ENCODE data around the gene THOC1.

The THOC1 gene

DNA sequence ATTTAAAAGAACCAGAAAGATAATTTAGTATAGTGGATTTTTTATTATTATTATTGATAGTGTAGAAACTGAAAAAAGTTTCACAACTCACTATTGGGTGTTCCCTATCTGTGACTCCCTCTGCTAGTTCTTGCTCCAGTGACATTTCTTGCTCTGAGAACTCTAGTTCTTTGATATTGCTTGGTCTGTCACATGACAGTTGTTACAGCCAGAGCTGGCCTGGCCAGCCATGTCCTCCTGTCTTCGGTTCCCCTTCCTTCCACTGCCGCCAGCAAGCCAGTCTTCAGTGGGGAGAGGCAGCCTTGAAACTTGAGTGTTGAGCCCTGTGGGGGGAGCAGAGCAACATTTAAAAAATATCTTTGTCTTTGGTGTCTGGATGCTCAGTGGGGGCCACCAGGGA, 7.6 kb upstream of the THOC1 start:
- DNase-seq (ENCODE audit: low read depth in 1 of 2, low spot score in 1 of 2), result no peak

DNA sequence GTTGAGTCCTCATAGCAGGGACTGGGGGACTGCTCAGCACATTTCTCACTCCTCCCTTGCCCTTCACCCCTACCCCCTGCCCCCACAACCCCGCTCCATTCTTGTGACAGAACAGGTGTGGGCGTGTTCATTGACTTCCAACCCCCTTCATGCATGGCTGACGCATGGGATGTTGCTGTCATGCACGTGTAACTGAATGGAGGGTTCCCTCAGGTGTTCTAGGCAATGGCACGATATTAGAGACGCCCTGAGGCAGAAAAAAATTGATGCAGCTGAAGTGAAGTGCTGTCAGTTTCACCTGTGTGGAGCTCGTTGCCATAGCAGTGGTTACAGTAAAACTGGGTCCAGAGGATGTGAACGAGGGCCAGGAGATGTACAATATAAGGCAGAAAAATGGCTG, 6.5 kb upstream of the THOC1 start:
- no peak for DNase-seq (ENCODE audit: low read depth in 1 of 2, low spot score in 1 of 2)

DNA sequence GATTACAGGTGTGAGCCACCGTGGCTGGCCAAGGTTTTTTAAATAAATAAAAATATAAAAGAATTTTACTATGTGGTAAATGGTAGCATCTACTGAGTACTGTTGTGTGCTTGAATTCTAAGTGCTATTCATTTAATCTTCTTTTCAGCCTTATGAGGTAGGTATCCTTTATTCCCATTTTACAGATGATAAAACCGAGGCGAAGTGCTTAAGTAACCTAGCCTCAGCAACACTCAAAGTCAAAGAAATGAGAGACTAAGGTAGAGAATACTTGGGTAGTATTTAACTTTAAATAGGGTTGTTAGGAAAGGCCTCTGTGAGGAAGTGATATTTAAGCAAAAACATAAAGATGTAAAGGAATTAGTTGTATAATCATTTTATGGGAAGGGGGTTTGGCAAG, 5.7 kb upstream of the THOC1 start:
- no peak for DNase-seq (ENCODE audit: low read depth in 1 of 2, low spot score in 1 of 2)

DNA sequence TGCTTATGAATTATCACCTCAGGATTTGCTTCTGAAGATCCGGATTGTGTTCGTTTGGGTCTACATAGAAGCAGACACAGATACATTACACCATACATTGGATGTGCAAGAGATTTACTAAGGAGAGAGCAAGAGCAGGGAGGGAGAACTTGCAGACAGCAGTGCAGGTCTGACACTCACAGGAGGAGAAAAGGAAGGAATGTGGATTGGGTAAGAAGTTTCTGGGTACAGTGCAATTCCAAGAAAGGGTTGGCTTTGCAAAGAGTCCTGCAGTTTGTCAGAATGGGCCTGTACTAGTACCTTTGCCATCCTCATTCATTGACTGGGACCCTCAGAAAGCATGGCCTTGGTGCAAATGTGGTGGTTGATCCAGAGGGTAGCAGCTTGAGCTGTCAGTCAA, 4.8 kb upstream of the THOC1 start:
- DNase-seq (ENCODE audit: low read depth in 1 of 2, low spot score in 1 of 2), result no peak

DNA sequence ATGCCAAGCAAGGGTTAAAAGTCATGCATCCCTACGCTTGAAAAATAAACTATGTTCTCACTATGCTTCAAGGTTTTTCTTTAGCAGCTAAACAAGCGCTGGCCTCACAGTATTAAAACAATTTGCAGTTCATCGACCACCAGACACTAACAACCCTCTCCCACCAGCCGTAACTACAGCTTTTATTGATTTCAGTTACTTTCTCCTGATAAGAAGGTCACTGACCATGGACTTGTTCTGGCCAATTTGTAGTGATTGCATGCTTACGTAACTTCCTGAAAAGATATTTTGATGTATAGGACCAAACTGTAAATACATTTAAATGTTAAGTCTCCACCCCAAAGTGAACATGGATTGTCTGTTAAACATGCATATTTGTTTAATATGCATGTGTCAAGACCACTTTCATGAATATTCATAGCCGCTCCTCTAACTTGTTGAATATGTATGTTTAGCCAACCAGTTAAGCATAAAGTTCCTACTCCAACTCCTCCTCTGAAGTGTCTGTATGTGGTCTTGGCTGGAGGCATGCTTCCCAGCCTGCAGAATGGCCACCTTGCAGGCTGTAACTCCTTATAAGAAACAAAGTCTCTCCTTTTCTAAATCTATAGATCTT, 1.7 kb upstream of the THOC1 start:
- no peak for DNase-seq (ENCODE audit: low read depth in 1 of 2, low spot score in 1 of 2)

DNA sequence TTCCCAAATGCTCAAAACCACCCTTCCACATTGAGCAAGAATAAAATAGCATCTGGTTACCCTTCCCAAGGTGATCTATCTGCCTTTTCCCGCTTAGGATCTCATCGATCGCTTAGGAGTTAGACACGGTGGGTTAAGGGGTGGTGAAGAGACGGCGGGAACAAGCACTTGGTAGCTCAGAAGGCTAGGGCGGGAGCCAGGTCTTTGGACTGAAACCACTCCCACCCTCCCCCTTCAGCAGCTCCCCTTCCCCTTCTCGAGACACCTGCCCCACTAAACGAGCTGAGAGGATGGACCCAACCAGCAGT, 513 bp downstream of the THOC1 start:
- no peak for DNase-seq (ENCODE audit: low read depth in 1 of 2, low spot score in 1 of 2)

DNA sequence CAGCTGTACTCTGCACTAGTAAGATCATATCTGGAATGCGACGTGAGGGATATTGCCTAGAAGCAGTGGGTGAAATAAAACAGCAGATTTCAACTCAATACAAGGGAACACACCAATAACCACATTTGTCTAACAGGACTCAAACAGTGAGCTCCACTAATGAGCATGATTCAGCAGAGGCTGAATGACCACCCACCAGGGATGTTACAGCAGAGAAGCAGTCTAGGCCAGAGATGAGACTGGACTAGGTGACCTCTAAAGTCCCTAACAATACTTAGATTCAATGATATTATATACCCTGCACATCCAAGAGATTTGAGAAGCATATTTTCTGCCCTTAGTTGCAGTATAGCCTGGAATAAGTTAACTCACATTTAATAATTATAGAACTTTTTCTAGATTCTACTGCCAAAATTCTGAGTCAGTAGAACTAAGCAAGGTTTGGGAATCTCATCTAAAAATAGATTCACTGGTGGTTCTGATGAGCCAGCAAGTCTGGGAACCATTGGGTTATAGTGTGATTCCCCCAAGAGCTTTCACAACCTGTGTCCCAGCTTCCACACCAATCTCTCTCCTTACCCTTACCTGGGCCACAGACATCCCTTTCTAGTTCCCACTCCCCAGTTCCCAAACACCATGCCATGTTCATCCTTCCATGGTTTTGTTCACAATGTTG, 6.3 kb downstream of the THOC1 start:
- no peak for DNase-seq (ENCODE audit: low read depth in 1 of 2, low spot score in 1 of 2)

DNA sequence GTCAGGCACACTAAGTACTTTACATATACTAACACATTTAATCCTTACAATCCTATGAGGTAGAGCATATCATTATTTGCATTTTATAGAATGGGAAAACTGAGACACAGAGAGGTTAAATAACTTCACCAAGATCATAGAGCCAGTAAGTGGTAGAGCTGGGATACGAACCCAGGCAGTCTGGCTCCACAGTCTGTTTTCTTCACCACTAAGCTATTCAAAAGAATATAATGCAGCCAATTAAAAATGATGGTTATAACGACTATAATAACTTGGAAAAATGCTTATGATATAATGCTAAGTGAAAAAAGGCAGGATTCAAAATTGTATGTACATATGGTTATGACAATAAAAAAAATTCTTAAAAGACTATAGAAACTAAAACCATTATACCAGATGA, 7.3 kb downstream of the THOC1 start:
- DNase-seq (ENCODE audit: low read depth in 1 of 2, low spot score in 1 of 2), result no peak

DNA sequence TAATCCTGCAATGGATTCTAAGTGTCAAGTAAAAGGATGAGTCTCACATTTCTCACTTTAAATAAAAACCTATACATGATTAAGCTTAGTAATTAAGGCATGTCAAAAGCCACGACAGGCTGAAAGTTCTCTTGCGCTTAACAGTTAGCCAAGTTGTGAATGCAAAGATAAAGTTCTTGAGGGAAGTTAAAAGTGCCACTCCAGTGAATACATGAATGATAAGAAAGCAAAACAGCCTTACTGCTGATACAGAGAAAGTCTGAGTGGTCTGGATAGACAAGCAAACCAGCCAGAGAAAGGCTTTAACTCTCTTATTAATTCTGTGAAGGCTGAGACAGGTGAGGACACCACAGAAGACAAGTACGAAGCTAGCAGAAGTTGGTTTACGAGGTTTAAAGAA, 12.7 kb downstream of the THOC1 start:
- no peak for DNase-seq (ENCODE audit: low read depth in 1 of 2, low spot score in 1 of 2)

DNA sequence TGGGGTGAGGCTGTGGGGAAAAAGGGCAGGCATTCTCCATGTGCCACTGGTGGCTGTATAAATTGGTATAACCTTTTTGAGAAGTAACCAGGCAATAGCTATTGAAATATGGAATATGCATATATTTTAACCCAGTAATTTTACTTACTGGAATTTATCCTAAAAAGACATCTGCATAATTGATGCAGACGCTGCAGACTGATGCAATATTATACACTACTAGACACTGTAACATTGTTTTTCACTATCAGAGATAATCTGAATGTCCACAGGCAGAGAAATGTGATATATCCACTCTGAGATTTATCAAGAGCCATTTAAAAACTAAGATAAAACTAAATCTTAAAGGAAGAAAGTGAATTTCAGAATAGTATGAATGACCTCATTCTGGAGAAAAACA, 14.7 kb downstream of the THOC1 start:
- DNase-seq (ENCODE audit: low read depth in 1 of 2, low spot score in 1 of 2), result no peak

DNA sequence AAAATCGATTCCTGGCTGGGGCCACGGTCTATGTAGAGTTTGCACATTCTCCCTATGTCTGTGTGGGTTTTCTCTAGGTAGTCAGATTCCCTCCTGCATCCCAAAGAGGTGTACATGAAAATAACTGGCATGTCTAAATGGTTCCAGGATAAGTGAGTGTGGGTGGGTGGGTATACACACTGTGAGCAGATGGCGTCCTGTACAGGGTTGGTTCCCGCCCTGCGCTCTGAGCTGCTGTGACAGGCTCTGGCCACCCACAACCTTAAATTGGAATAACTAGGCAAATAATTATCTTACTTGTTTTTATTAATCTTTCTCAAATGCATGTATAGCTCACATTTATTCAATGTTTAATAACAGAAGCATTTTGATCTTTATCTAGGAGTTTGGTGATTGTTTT, 16.3 kb downstream of the THOC1 start:
- no peak for DNase-seq (ENCODE audit: low read depth in 1 of 2, low spot score in 1 of 2)

DNA sequence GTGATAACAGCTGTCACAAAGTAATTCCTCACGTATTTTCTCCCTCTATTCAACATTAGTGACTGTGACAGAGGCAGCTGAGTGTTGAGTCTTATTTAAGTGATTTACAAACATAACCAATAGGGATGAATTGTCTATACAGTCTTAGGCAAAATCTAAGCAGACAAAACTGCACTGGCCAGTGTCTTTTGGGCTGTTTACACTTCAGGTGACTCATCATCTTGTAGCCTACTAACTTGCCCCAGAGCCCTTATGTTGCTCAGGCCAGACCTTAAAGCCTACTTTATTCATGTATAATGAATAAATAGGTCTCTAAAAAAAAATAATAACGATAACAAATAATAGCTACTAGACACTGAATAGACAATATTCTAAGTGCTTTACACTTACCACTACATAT, 17.2 kb downstream of the THOC1 start:
- no peak for DNase-seq (ENCODE audit: low read depth in 1 of 2, low spot score in 1 of 2)

DNA sequence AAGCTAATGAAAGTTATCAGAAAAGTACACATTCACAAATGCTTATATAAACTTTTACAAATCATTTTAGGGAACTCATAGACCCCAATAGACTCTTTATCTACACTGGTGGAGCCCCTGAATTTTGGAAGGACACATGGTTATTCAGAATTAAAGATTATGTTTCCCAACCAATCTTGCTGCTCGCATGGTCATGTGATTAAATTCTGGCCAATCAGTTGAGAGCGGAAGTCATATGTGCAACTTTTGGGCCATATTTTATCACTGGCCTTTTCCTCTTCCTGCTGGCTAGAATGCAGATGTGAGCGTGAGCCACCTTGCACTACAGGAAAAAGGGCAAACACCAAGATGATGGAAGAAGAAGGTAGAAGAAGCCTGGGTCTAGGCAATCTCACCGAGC, 19.8 kb downstream of the THOC1 start:
- no peak for DNase-seq (ENCODE audit: low read depth in 1 of 2, low spot score in 1 of 2)

DNA sequence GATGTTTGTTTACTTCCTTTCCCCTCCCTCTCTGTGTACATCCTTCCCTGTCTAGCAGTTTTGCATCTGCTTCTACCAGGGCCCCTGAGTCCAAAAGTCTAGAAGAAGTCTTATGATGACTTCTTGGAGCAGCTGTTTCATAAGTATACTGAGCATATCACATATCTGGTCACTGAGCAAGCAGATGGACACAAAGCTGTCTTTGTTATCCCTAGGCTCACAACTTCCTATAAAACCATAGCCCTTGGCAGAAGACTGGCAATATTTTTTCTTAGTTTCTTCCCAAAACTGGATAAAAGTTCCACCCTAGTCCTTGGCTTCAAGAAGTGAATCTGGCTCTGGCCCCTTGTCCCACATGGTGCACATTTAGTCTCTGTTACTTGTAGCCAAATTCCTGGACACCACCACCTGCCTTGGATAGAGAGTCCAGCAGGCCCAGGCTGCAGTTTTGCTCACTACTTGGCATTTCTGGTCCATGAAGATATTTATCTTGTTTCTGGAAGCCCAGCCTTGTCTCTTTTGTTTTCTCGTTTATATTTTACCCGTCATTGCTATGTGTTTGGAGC, 22.5 kb downstream of the THOC1 start:
- no peak for DNase-seq (ENCODE audit: low read depth in 1 of 2, low spot score in 1 of 2)

DNA sequence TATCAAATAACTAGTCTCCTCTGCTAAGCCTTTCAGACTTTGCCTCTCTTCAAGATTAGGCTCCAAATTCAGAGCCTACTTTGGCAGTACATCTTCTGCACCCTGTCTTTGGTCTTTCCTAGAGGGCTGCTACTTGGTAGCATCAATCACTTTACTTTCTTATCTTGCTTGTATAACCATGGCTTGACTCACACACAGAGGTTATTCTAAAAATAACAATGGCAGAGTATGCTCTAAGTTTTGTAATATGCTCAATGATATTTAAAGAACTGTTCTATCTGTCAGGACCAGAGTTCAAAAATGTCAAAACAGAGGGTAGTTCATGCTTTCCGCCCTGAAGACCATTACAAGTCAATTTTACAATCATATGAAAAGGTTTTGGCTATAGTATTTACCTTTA, 27.7 kb downstream of the THOC1 start:
- no peak for DNase-seq (ENCODE audit: low read depth in 1 of 2, low spot score in 1 of 2)

DNA sequence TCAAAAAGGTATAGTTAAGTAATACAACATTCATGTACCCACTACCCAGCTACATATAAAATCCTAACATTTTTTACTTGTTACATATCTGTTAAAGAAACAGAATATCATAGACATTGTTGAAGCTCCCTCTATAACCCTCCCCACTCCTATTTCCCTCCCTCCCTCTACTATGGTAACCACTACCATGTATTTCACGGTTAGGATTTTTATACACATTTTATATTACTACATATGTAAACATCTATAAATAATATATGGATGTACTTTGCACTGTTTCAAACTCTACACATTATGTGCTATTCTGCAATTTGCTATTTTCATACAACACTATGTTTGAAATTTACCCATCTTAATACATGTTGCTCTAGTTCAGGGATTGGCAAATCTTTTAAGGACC, 36.3 kb downstream of the THOC1 start:
- DNase-seq (ENCODE audit: low read depth in 1 of 2, low spot score in 1 of 2), result no peak

DNA sequence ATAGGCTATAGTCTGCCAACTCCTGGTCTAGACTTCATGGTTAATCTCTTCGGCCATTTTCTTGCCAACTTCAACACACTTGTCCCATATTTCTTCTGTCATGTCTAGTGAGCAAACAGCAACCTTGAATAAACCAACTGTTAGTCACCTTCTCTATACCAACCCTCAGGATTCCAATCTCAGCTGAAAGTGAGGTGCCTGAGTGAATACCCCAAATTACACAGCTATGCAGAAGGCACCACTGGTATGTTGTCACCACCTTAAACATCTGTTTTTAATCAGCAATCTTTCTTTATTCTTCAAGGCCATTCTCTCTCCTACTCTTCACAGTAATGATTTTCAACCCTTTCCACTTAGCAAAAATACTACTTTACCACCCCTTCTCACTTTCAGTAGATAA, 39.3 kb downstream of the THOC1 start:
- DNase-seq (ENCODE audit: low read depth in 1 of 2, low spot score in 1 of 2), result no peak

DNA sequence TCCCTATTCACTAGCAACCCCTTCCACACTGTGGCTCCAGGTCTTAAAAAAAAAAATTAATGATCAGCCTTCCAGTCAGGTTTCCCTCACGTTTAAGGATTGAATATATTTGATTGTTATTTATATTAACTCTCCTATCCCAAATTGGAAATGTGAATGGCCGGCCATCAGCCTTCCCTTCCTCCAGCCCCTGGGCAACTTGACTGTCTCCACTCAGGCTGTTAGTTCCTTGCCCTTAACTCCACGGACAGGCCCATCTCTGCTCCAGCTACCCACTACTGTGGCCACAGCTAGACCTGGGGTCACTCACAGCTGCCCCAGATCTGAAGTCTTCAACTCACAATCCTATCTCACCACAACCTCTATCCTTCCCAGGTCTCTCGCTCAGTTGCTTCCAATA, 39.9 kb downstream of the THOC1 start:
- no peak for DNase-seq (ENCODE audit: low read depth in 1 of 2, low spot score in 1 of 2)

DNA sequence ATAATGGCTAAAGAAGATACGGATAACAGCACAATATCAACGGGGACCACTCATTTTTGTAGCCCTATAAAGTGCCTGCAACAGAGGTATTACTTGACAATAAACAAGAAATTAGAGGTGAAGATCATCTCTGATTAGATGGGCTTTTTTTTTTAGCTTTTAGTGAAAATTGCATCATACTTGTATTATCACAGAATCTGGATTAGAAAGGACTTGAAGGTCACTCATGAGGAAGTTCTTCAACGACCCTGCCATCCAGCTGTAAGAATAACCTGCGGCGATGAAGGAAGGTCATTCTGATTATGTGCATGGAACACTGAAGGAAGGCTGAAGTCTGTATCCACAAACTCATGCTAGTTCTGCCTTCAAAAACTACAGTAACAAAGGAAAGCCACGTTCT, 40.5 kb downstream of the THOC1 start:
- DNase-seq (ENCODE audit: low read depth in 1 of 2, low spot score in 1 of 2), result no peak

DNA sequence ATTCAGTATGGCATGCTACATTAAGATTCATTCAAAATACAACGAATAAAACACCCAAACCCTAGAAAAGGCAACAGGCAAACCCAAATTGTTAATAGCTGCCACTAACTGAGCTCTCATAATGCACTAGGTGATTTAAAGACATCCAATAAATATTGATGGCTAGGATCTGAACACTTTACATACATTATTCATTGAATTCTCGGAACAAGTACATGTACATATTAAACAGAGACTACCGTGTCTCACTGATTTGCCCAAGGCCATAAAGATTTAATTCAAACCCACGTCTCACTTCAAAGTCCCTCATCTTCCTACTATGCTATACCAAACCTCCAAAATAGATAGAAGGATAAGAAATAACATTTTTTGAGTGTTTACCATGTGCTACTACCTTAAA, 42.1 kb downstream of the THOC1 start:
- DNase-seq (ENCODE audit: low read depth in 1 of 2, low spot score in 1 of 2), result no peak

DNA sequence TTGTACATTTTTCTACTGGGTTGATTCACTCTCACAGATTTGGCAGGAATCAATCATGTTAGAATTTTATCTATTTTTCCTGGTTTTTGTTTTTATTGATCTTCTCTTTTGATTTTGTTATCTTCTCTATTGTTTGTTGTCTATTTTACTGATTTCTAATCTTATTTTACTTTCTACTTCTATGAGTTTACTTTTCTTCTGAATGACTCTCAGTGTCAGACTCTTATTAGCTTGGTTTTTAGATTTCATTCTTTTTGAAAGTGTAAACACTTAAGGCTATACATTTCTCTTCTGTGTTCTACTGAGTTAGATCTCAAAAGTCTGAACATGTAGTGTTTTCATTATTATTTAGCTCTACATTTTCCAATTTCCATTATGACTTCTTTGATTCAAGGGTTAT, 47.1 kb downstream of the THOC1 start:
- no peak for DNase-seq (ENCODE audit: low read depth in 1 of 2, low spot score in 1 of 2)

DNA sequence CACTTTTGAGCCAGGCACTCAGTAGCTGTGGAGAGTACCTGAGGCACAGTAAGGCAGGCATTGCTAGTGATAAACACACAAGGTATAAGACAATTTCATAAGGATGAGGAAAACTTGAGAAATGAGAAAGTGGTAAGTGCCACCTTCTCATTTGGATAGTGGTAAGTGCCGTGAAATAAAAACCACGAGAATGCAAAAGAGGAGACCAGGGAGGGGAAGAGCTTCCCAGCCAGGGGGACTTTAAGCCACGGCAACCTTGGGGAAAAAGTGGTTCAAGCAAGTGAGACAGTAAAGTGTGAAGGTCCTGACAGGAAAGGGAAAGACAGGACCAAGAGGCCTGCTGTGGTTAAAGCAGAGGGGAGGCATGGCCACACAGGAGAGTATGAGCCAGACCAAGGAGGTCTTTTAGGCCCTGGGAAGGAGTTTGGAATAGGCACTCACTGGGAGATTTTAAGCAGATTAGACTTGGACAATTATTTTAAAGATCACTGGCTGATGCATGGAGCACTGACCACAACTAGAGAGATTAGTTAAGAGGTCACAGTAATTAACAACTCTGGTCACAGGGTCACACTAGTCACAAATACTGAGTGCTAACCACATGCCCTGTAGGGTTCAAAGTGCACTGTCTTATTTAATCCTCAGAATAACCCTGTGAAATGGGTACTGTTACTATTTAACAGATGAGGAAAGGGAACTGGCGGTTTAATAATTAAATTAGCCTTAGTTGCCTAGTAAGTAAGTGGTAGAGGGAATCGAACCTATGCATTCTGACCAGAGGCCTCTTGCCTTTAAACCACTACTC, 50.1 kb downstream of the THOC1 start:
- DNase-seq (ENCODE audit: low read depth in 1 of 2, low spot score in 1 of 2), result no peak
